Suprapubic skin (tissue), 4 donors: Measurements from ENCODE around the gene ZNF621.

Experiments
- CTCF ChIP-seq, 2 donors: fragments of 200-600 bp in 1 of 2; fragments of 450-650 bp in 1 of 2; sonication (generic) in 1 of 2; IDR thresholded peaks; one replicate each; pipeline ENCODE4 v1.5.1; 2016 to 2019; ENCODE audit warnings: antibody characterized with exemption in 2 of 2, mild to moderate bottlenecking in 1 of 2, moderate library complexity in 1 of 2
- EP300 ChIP-seq: sonication (generic); formaldehyde crosslinking; IDR thresholded peaks from one replicate; pipeline ENCODE4 v1.6.1; 2017; ENCODE audit warnings: antibody characterized with exemption
- POLR2A ChIP-seq, 2 donors: fragments of 450-650 bp; IDR thresholded peaks; one replicate each; pipeline ENCODE4 v1.6.1; 2017; ENCODE audit warnings: antibody characterized with exemption in 2 of 2, mild to moderate bottlenecking in 2 of 2, moderate library complexity in 2 of 2
- POLR2AphosphoS5 ChIP-seq, 3 donors: sonication (generic); formaldehyde crosslinking; IDR thresholded peaks; one replicate each; pipeline ENCODE4 v1.6.1; 2017; ENCODE audit warnings: antibody characterized with exemption in 3 of 3

- TF ChIP-seq CTCF (IDR thresholded peaks at IDR 0.05), result no peak
- no peak for TF ChIP-seq EP300
- no peak for TF ChIP-seq POLR2A (IDR thresholded peaks at IDR 0.05)
- TF ChIP-seq POLR2AphosphoS5 (IDR thresholded peaks at IDR 0.05), result no peak
Measured at GRCh38 chr3:40572588-40572987, 47.8 kb downstream of the ZNF621 start.
